DMS 273 treated with DMSO at 0.1 percent for 48 hours (cell line): Measurements from ENCODE around the gene DHCR24.

Experiments
- DNase-seq: peaks from one replicate; lab custom pipeline; 2025; lab: John Stamatoyannopoulos, UW

Gene DHCR24

DNA sequence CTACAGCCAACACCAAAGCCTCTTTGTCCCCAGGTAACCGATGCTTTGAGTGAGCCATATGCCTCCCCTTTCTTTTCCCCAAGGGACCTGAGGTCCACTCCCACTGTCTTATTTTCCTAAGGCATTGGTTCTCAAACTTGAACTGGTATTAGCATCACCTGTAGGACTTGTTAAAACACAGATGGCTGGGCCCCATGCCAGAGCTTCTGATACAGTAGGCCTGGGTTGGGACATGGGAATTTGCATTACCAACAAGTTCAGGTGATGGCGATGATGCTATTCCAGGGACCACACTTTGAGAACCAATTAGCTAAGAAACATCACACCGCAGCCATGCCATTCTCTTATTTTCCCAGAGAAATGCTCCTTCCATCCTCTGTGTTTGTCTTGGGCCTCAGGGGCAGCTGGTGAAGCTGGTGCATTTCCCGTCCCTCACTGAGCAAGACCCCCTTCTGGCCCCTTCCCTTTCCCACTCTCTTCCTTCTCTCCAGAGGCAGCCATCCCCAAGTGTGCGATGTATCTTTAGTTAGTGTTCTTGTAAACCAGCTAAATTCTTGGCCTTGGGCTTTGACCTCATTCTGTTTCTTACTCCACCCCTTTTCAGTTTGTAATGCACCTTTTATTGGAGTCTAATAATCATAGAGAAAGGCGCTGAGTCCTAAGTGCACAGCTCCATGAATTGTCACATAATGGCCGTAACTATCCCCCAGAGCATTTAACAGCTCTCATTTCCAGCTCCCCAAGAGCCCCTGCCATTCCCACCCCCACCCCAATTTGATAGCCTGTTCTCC is 71.7 kb downstream of the DHCR24 start:
- no peak for DNase-seq

DNA sequence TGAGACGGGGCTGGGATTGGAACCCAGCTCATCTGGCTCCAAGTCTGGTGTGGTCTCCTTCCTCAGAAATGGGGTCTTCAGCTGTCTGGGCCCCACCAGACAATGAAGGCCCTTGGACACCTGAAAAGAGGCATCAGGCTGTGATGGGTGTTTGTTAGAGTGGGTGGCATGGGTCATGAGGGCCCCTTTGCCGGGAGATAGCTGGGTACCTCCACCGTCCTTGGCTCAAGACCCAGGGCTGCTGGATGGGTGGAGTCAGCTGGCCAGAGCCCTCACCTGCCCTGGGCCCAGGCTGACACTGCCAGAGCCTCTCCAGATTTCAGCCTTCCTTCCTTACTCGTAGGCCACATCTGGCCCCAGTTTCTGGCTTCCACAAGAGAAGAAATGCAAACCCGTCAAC is 72.4 kb downstream of the DHCR24 start:
- DNase-seq = no peak

DNA sequence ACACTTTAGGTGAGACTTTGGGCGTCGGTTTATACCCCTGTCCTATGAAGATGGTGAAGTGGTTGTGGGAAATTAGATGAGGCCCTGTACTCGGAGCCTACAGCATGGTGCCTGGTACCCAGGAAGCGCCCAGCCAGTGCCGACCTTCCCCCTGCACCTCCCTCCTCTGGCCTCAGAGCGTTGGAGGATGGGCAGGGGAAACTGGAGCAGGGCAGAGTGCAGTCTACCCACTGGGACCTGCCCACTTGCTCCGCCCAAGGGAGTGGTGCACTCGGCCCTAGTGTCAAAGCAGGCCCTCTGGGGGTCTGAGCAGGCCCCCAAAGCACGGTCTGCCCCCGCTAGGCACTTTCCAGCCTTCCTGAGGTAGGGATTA is 72.9 kb downstream of the DHCR24 start:
- DNase-seq = no peak

DNA sequence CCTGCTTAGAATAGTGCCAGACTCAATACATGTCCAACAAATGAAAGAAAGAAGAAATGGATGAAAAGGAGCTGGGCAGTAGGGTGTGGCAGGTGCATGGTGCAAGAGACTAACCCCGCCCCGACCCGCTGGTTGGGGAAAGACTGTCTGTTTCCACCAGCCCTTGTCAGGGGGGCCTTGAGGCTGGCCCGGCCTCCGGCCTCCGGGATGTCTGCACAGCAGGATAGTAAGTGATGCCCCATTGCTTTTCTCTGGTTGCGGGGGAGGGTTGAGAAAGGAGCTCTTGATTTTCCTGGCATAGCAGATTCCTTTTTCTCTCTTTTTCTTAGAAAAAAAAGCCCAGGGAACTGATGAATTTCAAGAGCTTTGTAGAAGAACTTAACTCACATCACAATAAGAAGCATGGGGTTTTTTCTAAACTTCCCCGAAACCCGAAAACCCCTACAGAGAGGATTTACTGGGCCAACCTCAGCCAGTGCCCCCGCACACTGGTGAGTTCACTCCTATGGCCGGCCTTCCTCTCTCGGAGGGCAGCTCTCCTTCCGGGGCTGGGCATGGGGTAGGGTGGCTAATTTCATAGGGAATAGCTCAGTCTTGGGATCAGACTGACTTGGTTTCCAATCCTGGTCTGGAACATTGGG is 73.4 kb downstream of the DHCR24 start:
- no peak for DNase-seq

DNA sequence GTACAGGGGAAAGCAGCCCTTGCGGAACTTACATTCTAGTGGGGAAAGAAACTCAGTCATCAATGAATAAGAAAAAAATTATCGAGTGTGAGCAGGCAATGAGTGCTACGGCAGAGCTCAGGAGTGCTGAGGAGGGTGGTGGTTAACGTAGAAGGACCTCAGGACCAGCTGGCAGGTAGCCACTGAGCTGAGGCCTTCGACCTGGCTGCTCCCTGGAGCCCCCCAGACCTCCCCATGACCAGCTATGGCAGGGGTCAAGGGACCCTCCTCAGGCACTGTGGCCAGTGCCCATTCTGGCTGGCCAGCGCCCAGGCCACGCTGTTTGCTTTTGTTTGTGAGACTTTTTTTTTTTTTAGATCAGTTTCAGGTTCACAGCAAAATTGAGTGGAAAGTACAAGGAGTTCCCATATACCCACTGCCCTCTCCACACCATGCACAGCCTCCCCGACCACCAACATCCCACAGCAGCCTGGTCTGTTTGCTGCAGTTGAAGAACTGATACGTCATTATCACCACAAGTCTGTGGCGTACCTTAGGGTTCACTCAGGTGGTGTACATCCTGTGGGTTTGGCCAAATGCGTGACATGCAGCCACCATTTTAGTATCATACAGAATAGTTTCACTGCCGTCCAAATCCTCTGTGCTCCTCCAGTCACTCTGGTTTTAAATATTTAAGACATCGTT is 74.1 kb downstream of the DHCR24 start:
- no peak for DNase-seq

DNA sequence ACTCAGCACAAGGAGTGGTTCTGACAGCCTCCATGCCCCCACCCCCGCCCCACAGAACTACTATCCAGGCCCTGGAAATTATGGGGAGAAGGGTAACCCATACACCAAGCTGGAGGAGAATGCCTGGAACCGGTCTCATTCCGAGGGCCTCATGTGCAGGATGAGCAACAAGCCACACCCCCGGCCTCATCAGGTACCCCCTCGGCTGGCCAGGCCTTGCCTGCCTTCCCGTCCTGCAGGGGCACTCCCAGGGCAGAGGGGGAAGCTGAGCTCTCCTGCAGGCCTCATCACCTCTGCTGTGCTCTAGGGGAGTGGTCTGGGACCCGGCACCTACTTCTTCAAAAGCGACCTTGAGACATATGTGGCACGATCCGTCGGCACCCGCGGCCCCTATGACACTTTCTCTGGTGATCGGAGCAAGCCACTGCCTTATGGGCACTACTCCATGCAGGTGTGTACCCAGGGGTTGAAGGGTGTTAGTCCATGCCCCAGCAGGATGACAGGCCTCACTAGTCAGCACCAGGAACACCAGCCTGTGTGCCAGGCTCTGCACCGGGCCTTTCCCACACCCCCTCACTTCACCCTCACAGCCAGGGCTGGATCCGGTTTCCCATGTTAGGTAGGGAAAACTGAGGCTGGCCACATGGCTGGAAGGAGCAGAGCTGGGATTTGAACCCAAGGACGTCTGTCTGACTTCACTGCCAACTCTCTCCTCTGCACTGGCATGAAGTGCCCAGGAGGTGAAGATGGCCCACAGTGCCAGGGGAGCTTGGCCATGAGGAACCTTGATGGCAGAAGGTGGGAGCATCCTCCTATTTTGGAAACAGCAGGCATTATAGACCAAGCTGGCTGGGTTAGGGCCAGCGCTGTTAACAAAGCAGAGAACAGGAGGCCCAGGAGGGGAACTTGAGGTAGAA is 75.0 kb downstream of the DHCR24 start:
- no peak for DNase-seq

DNA sequence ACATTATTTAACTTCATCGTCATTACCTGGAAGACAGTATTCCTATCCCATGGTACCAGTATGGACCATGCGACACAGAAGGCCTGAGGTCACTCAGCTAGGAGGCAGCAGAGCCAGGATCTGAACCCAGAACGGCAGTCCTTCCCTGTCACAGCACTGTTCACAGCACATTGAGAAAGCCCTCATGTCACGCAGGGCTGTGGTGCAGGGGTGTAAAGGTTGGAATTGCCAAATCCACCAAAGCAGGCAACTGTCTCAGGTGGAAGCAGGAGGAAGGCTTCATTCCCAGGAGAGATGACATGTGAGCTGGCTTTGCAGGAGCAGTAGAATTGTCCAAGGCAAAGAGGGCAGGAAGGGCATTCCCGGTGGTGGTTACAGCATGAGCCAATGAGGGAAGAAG is 75.9 kb downstream of the DHCR24 start:
- DNase-seq = no peak

DNA sequence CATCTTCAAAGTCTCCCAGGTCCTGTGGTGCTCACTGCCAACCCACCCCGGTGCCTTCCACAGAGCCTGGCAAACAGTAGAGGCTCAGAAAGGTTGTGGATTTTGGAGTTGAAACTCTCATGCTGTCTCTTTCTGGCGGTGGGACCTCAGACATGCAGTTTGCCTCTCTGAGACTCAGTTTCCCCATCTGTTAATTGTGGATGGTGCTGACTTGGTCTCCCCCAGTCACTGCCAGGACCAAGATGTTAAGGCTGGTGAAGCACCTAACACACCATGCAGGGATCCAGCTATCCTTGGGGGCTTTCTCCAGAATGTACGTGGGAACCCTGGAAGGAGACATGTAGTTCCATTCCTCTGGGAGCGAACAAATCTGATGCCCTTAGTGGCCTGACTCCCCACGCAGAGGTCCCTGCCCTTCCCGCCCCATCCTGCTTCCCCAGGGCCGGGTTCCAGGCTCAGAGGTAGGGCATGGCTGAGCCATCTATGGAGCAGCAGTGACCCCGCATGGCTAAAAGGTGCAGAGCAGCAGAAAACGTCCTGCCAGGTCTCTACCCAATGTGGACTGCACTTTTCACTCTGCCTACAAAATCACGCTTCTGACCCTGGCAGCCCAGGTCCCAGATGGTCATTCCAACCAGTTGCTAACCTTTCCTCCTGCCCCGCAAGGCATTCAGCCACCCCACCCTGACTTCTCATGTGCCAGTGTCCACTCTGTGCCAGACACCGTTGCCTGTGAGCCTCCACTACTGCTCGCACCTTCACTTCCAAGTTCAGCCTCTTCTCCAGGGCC is 76.6 kb downstream of the DHCR24 start:
- no peak for DNase-seq

DNA sequence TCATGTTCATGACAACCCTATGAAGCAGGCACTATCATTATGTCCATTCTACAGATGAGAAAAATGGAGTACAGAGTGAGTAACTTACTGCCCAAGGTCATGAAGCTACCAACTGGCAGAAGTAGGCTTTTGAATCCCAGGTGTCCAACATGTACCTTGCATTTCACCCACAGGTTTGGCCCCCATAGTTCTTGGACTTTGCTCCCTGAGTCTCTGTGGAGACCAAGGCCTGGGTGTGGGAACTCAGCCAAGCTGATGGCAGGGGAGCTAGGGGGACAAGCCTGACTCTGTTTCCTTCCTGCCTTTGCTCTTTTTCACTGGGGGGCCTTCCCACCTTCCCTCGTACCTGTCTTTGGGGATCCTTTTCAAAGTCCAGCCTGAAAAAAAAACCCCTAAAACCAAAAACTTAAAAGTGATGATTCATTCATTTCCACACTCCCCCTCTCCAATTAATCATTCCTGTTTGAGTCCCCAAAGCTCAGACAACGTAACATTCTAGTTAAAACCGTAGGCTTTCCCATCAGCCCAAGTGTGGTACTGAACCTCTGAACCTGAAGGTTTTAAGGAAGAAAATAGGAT is 77.4 kb downstream of the DHCR24 start:
- no peak for DNase-seq

DNA sequence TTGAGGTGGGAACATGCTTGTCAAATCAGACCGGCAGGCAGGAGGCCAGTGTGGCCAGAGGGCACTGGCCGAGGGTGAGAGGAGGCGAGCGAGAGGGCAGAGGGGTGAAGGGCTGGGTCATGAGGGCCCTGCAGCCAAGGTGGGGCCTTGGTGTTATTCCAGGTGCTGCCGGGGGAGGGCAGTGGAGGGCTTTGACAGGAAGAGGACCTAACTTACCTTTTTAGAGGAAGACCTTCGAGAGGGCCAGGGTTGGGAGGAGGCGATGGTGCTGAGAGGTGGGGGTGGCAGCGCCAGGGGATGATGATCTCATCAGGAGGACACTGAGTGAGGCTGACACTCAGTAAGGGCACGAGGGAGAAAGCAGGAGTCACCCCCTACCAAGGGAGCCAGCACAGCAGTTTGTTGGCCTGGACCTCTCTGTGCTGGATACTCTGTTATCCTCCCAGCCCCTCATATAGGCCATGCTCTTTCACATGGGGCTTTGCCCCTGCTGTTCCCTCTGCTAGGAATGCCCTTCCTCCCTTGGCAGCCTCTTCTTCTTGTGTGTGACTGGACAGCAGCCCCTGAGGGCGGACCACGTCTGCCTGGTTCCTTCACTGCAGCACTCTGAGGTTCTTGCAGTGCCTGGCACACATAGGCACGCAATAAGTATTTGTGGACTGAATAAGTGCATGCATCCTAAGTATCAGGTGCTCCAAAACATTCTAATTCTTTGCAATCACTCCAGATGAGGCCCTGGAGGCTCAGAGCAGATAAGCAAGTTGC is 78.4 kb downstream of the DHCR24 start:
- DNase-seq = no peak

DNA sequence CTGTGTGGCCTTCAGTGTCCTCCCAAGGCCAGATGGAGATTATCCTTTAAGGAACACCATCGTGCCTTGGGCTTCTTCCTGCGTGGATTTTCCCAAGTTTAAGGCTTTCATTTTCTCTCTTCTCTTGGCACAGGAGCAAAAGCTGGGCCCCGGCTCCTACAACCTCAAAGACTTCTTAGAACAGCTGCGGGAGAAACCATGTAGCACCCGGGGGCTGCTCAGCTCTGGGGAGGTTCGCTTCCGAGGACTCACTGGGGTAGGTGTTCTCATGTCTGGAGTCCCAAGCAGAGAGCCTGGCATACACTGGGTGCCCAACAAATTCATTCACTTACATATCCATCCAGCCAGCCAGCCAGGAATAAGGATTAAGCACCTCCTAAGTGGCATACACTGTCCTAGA is 79.2 kb downstream of the DHCR24 start:
- DNase-seq = no peak

DNA sequence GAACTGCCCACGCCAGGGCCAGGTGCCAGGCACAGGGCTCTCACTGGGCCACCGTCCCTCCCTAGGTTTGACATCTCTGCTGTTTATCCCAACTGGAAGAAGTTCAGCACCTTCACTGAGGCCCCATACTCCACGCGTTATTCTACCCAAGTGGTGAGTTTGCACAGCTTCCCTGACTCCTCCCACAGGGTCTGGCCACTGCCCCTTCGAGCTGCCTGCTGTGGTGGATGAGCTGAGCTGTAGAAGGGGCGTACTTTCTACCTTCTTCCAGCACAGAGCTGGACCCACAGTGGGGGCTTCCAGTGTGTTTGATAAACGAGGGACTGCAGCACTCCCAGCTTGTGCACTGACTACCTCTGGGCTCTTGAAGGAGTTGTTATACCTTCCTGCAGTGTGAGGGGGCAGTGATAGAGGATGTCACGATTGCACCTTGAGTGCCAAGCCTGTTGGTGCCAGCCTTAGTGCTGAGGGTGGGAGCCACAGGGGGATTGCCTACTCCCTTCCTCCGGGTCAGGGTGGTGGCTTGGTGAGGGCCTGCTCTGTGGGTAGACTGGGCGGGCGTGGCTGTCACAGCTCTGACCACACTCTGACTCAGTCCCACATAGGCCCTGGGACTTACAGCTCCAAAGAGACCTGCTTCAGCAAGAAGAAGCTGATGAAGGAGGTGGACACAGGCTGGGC is 79.9 kb downstream of the DHCR24 start:
- no peak for DNase-seq

DNA sequence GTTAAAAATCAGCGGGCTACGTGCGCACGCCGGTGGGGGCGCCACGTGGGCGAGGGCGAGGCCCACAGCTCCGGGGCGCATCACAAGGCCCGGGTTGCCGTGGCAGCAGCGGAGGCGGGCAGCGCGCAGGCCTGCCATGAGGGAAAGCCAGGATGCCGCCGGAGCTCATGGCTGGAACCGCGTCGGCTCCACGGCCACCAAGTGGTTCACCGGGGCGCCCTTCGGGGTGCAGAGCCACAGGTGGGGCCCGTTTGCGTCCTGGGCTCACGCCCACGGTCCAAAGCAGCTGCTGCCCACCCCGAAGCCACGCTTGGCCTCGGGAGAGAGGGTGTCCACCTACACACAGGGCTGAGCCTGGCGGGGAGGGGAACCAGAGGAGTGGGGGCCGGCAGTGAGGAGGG is 81.0 kb downstream of the DHCR24 start:
- DNase-seq = no peak

DNA sequence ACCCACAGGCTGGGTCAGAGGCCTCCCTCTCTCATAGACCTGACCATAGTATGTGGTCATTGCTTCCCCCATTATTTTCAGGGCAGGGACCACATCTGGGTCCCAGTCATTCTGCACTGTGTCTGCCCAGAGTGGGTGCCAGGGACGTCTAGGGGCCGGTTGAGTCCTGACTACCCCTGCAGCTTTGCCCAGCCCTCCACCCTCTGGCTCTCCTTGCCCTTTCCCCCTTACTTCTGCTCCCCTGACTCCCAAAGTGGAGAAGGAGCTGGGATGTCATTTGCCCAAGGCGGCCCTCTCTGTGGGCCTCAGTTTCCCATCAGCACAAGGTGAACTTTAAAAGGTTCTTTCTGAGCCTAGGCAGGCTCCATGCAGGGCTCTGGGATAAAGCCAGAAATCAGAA is 81.5 kb downstream of the DHCR24 start:
- no peak for DNase-seq

DNA sequence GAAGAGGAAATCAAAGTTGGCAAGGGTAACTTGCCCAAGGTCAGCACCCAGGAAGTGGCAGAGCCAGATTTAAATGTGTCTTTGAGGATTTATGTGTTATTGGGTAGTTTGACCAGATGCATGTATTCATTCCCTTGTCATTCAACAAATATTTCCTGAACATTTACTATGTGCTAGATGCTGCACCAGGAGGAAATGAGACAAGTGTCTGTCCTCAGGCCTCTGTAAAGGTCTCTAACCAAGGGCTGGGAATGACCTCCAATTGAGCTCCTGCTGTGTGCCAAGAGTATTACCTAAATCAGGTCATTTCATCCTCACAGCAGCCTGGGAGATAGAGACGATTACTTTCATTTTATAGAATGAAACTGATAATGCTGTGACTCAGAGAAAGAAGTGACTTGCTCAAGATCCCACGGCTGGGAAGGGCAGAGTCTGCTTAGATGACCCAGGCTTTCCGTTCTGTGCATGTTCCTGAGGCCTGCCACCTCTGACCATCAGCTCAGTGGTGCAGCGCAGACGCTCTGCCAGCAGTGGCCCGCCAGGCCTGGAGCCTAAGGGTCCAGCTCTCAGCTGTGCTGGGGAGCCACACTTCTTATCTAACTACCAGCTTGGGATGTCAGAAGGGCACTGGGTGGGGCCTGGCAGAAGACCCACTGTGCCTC is 82.4 kb downstream of the DHCR24 start:
- no peak for DNase-seq

DNA sequence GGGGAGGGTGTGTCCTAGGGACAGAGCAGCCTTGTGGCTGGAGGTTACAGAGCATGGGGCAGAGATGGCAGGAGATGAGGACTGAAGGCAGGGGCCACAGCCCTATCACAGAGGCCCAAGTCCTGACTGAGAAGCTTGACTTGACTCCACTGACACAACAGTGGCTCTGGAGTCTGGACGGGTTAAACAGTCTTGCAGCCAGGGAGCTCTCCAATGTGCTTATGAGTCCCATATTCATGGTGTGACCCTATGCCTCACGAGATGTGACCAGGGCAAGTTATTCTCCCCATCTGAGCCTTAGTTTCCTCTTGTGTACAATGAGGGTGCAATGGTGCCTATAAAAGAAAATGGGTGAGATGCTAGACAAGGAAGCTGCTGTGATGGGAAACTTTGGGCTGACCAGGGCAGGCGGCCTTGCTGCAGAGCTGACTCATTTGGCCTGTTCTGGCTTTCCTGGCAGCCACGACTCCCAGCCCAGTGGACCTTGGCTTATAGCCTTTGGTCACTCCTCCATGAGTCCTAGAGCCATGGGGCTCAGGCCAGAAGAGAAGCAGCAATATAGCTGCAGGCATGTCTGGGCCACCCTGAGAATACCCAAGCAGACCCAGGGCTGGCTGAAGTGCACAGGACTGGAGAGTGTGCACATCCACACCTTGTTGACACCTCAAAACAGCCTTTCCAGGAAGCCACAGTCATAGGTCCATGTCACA is 83.1 kb downstream of the DHCR24 start:
- no peak for DNase-seq

DNA sequence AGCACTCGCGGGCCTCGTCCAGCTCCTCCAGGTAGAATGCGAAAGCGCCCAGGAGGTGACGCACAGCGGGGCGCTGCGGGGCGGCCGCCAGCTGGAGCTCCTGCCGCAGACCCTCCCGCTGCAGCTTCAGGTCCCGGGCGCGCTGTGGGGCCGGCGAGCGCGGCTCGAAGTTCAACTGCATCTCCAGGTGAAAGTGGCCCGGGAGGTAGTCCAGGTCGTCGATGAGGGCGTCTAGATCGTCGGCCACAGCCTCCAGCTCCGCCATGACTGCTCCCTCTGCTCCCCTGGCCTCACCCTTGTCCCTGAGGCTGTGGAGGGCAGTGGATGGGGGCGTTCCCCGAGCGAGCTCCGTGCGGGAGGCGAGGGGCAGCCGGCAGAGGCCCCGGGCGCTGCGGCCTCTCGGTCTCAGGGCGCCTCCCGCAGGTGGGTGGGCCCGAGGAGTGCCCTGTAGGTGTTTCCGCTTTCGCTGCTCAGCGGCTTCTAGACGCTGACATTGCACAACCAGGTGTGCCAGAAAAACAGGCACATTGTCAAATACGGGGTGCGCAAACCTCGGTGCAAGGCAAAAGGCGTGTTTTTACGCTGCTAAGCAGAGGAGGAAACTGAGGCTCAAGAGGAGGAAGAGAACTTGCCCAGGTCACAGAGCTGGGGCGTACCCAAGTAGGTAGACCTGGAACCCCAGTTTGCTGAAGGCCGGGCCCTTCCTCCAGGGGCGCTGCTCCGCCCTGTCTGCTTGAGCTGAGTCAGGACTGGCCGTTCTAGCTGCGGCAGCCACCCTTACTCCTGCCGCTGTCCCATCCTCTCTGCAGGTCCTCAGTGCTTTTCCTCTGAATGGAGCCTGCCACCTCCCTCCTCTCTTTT is 85.9 kb downstream of the DHCR24 start, which contains the start of gene TTC22:
TTC22 (minus strand) TSS at position 425 of the 861 bp plus-strand sequence; CDS start at position 265, 160 bp downstream.
- DNase-seq = no peak
